ENCODE results near the gene BROX.
A peak's percentile ranks its signal among the peaks of the same experiment; 100 is the strongest.
"Not testable (repeated sequence)": the region's sequence is repeated elsewhere in the genome, so short reads cannot be mapped to it uniquely, and the experiment has no call there.

BROX gene

DNA sequence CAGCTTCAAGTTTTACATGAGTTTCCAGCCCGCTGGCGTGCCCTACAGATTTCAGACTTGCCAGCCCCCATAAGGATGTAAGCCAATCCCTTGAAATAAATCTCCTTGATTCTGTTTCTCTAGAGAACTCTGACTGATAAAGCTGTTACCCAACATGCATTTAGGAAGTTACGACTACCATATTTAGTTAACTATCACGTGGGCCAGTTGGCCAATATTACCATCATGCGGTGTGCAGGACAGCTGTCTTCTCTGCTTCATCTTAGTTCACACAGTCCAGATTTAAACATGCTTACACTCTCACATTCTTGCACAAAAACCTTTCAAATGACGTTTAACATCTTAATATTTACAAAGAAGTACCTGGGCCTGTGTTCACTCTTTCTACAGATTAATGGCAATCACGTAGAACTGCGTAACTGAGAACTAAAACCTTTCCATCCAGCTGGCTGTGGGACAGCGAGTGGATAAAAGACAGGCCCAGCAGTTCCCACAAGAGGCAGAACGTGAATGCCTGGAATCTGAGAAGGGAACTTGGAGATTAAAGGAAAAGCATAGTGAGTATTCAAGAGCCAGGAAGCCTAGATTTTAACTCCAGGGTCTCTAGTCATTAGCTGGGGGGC is 45.4 kb downstream of the BROX start:
- TF ChIP-seq, protein P1, sequence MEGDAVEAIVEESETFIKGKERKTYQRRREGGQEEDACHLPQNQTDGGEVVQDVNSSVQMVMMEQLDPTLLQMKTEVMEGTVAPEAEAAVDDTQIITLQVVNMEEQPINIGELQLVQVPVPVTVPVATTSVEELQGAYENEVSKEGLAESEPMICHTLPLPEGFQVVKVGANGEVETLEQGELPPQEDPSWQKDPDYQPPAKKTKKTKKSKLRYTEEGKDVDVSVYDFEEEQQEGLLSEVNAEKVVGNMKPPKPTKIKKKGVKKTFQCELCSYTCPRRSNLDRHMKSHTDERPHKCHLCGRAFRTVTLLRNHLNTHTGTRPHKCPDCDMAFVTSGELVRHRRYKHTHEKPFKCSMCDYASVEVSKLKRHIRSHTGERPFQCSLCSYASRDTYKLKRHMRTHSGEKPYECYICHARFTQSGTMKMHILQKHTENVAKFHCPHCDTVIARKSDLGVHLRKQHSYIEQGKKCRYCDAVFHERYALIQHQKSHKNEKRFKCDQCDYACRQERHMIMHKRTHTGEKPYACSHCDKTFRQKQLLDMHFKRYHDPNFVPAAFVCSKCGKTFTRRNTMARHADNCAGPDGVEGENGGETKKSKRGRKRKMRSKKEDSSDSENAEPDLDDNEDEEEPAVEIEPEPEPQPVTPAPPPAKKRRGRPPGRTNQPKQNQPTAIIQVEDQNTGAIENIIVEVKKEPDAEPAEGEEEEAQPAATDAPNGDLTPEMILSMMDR (IDR thresholded peaks at IDR 0.05; ENCODE audit: control insufficient read depth, insufficient read depth, low read depth, low read length, missing control alignments) = no peak

DNA sequence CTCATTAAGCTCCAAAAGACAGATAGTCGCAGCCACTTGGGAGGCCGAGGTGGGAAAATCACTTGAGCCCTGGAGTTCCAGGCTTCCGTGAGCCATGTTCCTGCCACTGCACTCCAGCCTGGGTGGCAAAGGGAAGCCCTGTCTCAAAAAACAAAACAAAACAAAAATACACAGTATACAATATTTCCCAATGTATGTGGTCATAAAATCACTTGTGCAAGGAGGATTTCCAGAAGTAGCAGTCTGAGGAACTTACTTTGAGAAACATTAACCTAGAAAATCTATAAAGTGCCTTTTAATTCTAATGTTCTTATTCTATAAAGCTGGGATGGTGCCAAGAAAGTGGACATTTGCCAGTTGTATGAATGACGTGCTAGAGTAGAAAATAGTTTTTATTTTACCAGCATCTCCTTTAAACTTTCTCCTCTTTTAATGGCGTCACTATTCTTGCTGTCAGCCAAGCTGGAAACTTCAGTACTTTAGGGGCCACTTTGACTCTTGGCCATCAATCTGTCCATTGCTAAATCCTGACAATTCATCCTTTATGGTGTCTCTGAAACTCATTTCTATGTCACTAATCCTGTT is 47.2 kb downstream of the BROX start:
- TF ChIP-seq, protein P1 (IDR thresholded peaks at IDR 0.05; ENCODE audit: control insufficient read depth, insufficient read depth, low read depth, low read length, missing control alignments) = no peak
- H3K4me3 ChIP-seq (ENCODE audit: control insufficient read depth, low read depth, low read length) = no peak overlapping the region
- no peak for DNase-seq (ENCODE audit: low read depth)

More for the DNA sequence above, 45.4 kb downstream of the BROX start:
- DNase-seq (ENCODE audit: low read depth) = no peak
- no peak overlapping the region for H3K4me3 ChIP-seq (ENCODE audit: control insufficient read depth, low read depth, low read length)

DNA sequence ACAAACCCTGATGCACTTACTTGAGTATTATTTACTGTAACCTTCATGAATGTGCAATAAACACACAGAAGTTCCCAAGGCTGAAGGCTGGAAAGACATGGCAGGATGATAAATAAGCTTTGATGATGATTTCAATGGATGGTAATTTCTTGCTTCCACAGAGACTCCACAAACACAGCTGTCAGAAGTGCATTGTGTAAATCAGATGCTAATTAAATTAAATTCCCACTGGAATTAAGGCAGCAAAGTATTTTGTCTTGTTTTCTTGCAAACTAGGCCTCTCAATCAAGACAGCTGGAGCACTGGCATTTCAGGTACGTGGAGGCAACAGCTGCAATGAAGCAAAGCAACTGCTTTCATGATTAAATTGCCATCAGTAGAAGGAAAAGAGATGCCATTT is 48.7 kb downstream of the BROX start:
- TF ChIP-seq, protein P1 (IDR thresholded peaks at IDR 0.05; ENCODE audit: control insufficient read depth, insufficient read depth, low read depth, low read length, missing control alignments) = no peak
- H3K4me3 ChIP-seq (ENCODE audit: control insufficient read depth, low read depth, low read length) = no peak overlapping the region
- no peak for DNase-seq (ENCODE audit: low read depth)

DNA sequence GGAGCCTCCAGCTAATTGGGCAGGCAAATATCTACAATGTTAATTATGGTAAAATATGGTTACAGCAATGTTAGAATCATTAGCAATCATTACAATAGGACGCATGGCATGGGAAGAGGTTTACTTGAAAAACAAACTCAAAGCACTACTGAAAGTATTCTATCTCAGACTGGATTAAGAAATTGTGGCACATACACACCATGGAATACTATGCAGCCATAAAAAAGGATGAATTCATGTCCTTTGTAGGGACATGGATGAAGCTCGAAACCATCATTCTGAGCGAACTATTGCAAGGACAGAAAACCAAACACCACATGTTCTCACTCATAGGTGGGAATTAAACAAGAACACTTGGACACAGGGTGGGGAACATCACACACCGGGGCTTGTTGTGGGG is 49.8 kb downstream of the BROX start:
- not testable (repeated sequence) for DNase-seq (ENCODE audit: low read depth); H3K4me3 ChIP-seq (ENCODE audit: control insufficient read depth, low read depth, low read length)

DNA sequence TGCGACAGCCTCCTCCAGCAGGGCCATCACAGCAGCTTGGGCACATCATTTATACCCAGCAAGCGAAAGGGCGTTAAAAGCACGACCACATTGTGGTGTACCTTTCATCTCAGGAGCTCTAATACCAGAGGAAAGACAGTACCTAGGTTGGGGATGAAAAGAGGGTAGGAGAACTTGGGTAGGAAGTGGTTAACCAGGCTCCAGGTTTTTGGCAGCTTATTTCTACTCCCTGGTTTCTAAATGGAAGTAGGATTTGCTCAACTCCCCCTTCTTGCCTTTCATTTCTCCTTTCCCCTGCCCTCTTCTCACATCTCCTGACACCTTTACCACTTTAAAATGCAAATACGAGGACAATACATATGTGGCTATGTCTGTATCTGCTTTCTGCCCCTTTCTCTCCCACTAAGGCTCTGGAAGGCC is 54.8 kb downstream of the BROX start:
- H3K4me3 ChIP-seq (ENCODE audit: control insufficient read depth, low read depth, low read length) = no peak overlapping the region
- no peak for DNase-seq (ENCODE audit: low read depth)
- TF ChIP-seq, protein P1 (IDR thresholded peaks at IDR 0.05; ENCODE audit: control insufficient read depth, insufficient read depth, low read depth, low read length, missing control alignments) = no peak

DNA sequence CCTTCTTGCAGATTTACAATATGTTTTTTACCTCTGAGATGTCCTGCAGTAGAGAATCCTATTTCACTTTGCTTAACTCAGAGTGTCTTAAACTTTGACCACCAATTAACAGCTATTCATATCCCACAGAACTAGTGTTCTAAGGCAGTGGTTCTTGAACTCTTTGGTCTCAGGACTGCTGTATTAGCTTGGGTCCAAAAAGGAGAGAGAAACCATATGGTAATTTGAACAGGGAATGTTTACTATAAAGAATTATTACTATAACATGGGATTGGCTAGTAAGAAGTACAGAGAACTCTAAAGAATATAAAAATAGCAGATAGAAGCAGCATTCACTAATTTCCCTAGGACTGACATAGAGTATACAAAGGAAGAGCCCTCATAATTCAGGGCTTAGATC is 56.2 kb downstream of the BROX start:
- no peak for DNase-seq (ENCODE audit: low read depth)
- TF ChIP-seq, protein P1 (IDR thresholded peaks at IDR 0.05; ENCODE audit: control insufficient read depth, insufficient read depth, low read depth, low read length, missing control alignments) = no peak
- no peak overlapping the region for H3K4me3 ChIP-seq (ENCODE audit: control insufficient read depth, low read depth, low read length)

DNA sequence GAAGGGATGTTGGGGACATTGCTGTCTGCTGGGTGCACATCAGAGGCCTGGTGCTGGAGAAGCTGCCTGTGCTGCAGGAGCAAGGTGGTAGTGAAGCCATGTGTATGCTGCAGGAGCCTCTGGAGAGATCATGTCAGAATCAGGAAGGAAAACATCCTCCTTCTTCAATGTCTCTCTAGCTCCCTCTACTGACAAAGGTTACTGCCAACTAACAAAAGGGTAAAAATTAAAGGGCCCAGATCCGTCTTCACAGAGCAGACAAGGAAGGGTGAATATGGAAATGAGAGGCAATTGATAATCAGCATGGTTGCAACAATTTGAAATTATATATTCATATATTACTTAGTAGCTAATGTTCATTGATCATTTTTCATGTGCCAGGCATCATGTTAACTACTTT is 56.8 kb downstream of the BROX start:
- no peak for DNase-seq (ENCODE audit: low read depth)
- H3K4me3 ChIP-seq (ENCODE audit: control insufficient read depth, low read depth, low read length) = no peak overlapping the region
- TF ChIP-seq, protein P1 (IDR thresholded peaks at IDR 0.05; ENCODE audit: control insufficient read depth, insufficient read depth, low read depth, low read length, missing control alignments) = peak; percentile 4
